ENCODE data around the gene LGALS3. TPM values are rescaled to one million over a fixed set of nuclear protein-coding genes. Genes with fewer than 3 reads are reported as not detected.

LGALS3 gene
- total and polyA plus RNA-seq, 4 donors, result 6.9 to 20.8 (median 10.7) TPM

- no peak for DNase-seq (ENCODE audit: low spot score)
- WGBS, result 92% methylated on average over 1 of the region's 1 CpG
Measured at GRCh38 chr14:55157080-55157479, 28.0 kb downstream of the LGALS3 start.

DNA sequence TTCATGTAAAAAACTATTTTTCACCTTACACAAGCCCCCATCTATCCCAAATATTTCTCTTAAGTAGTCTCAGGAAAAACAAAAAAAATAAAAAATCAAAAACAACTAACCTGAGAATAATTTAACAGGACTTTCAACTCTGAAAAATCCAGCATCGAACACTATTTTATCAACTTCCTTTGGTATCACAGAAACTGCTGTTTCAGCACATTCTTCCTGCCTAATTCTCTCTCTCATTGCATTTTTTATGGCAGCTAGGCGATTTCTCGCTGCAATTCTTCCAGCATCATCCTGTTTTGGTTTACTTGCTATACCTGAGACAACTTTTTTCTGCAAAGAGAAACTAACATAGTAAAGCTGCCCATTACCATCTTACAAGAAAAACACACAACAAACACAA lies 29.4 kb downstream of the LGALS3 start:
- DNase-seq (ENCODE audit: low spot score), result no peak
- no peaks in the 10 kb centered on the region for H3K4me1 ChIP-seq (ENCODE audit: control insufficient read depth in 4 of 4, insufficient read depth in 4 of 4, low read length in 3 of 4)
- H3K36me3 ChIP-seq (ENCODE audit: control insufficient read depth in 4 of 4, insufficient read depth in 3 of 4, low read depth in 1 of 4, low read length in 3 of 4), result no peaks in the 10 kb centered on the region
- no peak overlapping the region for H3K9ac ChIP-seq (ENCODE audit: low read depth in 1 of 2, low read length in 2 of 2)
- 72% methylated on average over 3 of the region's 3 CpGs for whole genome bisulfite sequencing
- H3K9me3 ChIP-seq (ENCODE audit: control insufficient read depth in 4 of 4, low read length in 3 of 4), result no peaks in the 10 kb centered on the region
- no peak overlapping the region for H3K27ac ChIP-seq (ENCODE audit: low read depth in 1 of 2, low read length in 2 of 2)
- H3K27me3 ChIP-seq (ENCODE audit: control insufficient read depth in 4 of 4, insufficient read depth in 4 of 4, low read length in 3 of 4), result no peaks in the 10 kb centered on the region
- no peak overlapping the region for H3K4me3 ChIP-seq (ENCODE audit: low read depth in 1 of 3, low read length in 3 of 3)
- TF ChIP-seq JUND (IDR thresholded peaks at IDR 0.05) (no peak), RXRA (IDR thresholded peaks at IDR 0.05) (no peak), ATF3 (IDR thresholded peaks at IDR 0.05) (no peak), NR2F2 (IDR thresholded peaks at IDR 0.05) (no peak), GABPA (IDR thresholded peaks at IDR 0.05 in 1 of 2, conservative IDR thresholded peaks at IDR 0.05 in 1 of 2) (no peak), RAD21 (IDR thresholded peaks at IDR 0.05) (no peak), MAX (IDR thresholded peaks at IDR 0.05) (no peak), HNF4G (IDR thresholded peaks at IDR 0.05) (no peak)
- TF ChIP-seq, protein P1, sequence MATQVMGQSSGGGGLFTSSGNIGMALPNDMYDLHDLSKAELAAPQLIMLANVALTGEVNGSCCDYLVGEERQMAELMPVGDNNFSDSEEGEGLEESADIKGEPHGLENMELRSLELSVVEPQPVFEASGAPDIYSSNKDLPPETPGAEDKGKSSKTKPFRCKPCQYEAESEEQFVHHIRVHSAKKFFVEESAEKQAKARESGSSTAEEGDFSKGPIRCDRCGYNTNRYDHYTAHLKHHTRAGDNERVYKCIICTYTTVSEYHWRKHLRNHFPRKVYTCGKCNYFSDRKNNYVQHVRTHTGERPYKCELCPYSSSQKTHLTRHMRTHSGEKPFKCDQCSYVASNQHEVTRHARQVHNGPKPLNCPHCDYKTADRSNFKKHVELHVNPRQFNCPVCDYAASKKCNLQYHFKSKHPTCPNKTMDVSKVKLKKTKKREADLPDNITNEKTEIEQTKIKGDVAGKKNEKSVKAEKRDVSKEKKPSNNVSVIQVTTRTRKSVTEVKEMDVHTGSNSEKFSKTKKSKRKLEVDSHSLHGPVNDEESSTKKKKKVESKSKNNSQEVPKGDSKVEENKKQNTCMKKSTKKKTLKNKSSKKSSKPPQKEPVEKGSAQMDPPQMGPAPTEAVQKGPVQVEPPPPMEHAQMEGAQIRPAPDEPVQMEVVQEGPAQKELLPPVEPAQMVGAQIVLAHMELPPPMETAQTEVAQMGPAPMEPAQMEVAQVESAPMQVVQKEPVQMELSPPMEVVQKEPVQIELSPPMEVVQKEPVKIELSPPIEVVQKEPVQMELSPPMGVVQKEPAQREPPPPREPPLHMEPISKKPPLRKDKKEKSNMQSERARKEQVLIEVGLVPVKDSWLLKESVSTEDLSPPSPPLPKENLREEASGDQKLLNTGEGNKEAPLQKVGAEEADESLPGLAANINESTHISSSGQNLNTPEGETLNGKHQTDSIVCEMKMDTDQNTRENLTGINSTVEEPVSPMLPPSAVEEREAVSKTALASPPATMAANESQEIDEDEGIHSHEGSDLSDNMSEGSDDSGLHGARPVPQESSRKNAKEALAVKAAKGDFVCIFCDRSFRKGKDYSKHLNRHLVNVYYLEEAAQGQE (IDR thresholded peaks at IDR 0.05), result no peak

More at GRCh38 chr14:55157080-55157479, 28.0 kb downstream of the LGALS3 start:
- Histone ChIP-seq H3K4me1 (ENCODE audit: control insufficient read depth in 4 of 4, insufficient read depth in 4 of 4, low read length in 3 of 4) (no peaks in the 10 kb centered on the region), H3K27me3 (ENCODE audit: control insufficient read depth in 4 of 4, insufficient read depth in 4 of 4, low read length in 3 of 4) (no peaks in the 10 kb centered on the region), H3K9ac (ENCODE audit: low read depth in 1 of 2, low read length in 2 of 2) (no peak overlapping the region), H3K27ac (ENCODE audit: low read depth in 1 of 2, low read length in 2 of 2) (no peak overlapping the region), H3K36me3 (ENCODE audit: control insufficient read depth in 4 of 4, insufficient read depth in 3 of 4, low read depth in 1 of 4, low read length in 3 of 4) (no peaks in the 10 kb centered on the region), H3K9me3 (ENCODE audit: control insufficient read depth in 4 of 4, low read length in 3 of 4) (no peaks in the 10 kb centered on the region), H3K4me3 (ENCODE audit: low read depth in 1 of 3, low read length in 3 of 3) (no peak overlapping the region)
- no peak for TF ChIP-seq JUND (IDR thresholded peaks at IDR 0.05)
- no peak for TF ChIP-seq ZBTB33 (IDR thresholded peaks at IDR 0.05)
- TF ChIP-seq ATF3 (IDR thresholded peaks at IDR 0.05), result no peak
- no peak for TF ChIP-seq TAF1 (conservative IDR thresholded peaks at IDR 0.05)
- TF ChIP-seq FOXA2 (IDR thresholded peaks at IDR 0.05), result no peak
- TF ChIP-seq, protein P1 (IDR thresholded peaks at IDR 0.05), result no peak
- TF ChIP-seq HNF4G (IDR thresholded peaks at IDR 0.05), result no peak
- no peak for TF ChIP-seq GABPA (IDR thresholded peaks at IDR 0.05 in 1 of 2, conservative IDR thresholded peaks at IDR 0.05 in 1 of 2)
- no peak for TF ChIP-seq EGR1 (IDR thresholded peaks at IDR 0.05; ENCODE audit: low read depth in 2 of 2)
- TF ChIP-seq RAD21 (IDR thresholded peaks at IDR 0.05), result no peak
- no peak for TF ChIP-seq SP1 (IDR thresholded peaks at IDR 0.05)
- no peak for TF ChIP-seq RXRA (IDR thresholded peaks at IDR 0.05)
- no peak for TF ChIP-seq MAX (IDR thresholded peaks at IDR 0.05)
